Esophagus squamous epithelium (tissue), 5 donors: Measurements from ENCODE around the gene ZNF497. TPM values are rescaled to one million over a fixed set of nuclear protein-coding genes. Genes with fewer than 3 reads are reported as not detected.

ENCODE experiments used
- DNase-seq: peaks from one replicate; lab custom pipeline; 2025; lab: John Stamatoyannopoulos, UW
- H3K27ac ChIP-seq, 4 donors: fragments of 200-600 bp; sonication (generic); one replicate each; pipeline ENCODE4 v1.5.1; 2016 to 2019; ENCODE audit warnings: mild to moderate bottlenecking in 1 of 4
- H3K27me3 ChIP-seq, 4 donors: fragments of 200-600 bp; sonication (generic); 1 replicate in 3 of 4; 2 replicates in 1 of 4; pipeline versions ENCODE4 v1.5.1 to v1.6.0; 2017 to 2021; ENCODE audit warnings: antibody characterized with exemption in 1 of 4
- H3K36me3 ChIP-seq, 3 donors: fragments of 200-600 bp; sonication (generic); one replicate each; pipeline ENCODE4 v1.5.1; 2016 to 2019
- H3K4me1 ChIP-seq, 3 donors: fragments of 200-600 bp; sonication (generic); one replicate each; pipeline ENCODE4 v1.5.1; 2017 to 2019
- H3K4me3 ChIP-seq, 4 donors: fragments of 200-600 bp; sonication (generic); 1 replicate in 3 of 4; 2 replicates in 1 of 4; pipeline ENCODE4 v1.5.1; 2016 to 2019; ENCODE audit warnings: mild to moderate bottlenecking in 2 of 4, moderate library complexity in 1 of 4
- H3K9me3 ChIP-seq, 3 donors: fragments of 200-600 bp; sonication (generic); one replicate each; pipeline ENCODE4 v1.5.1; 2016 to 2019
- POLR2A ChIP-seq, 4 donors: fragments of 450-650 bp; IDR thresholded peaks; one replicate each; pipeline ENCODE4 v1.6.1; 2017; ENCODE audit warnings: antibody characterized with exemption in 4 of 4, mild to moderate bottlenecking in 4 of 4, moderate library complexity in 3 of 4
- WGBS, 2 donors: methylation state at CpG; one replicate each; pipeline ENCODE4 v1.1.5; 2018; 5-methylcytosine and 5-hydroxymethylcytosine counted together
- intact Hi-C: fragments of 100-400 bp; cut with DNase I; formaldehyde crosslinking; loops from one replicate; pipeline ENCODE4 v1.15.0; 2022
- total RNA-seq, 4 donors: library from RNA; depleted of rRNA; stranded (reverse); fragments of >200 nt; gene quantifications; one replicate each; pipeline ENCODE4 v1.1.0, GENCODE V29; 2016
- TF ChIP-seq, protein P1 (sequence below), 6 experiments: fragments of 450-650 bp in 4 of 6; fragments of 200-600 bp in 2 of 6; sonication (generic) in 2 of 6; IDR thresholded peaks; one replicate each; pipeline ENCODE4 v1.5.1; 2016 to 2019; ENCODE audit warnings: antibody characterized with exemption in 6 of 6, mild to moderate bottlenecking in 4 of 6, moderate library complexity in 4 of 6
- donor health status: DM: yes; HTN: yes; CAD: no.

ZNF497 gene
- total RNA-seq, 4 donors from 2014 or later = 0.87 to 1.9 (median 1.4) TPM

DNA sequence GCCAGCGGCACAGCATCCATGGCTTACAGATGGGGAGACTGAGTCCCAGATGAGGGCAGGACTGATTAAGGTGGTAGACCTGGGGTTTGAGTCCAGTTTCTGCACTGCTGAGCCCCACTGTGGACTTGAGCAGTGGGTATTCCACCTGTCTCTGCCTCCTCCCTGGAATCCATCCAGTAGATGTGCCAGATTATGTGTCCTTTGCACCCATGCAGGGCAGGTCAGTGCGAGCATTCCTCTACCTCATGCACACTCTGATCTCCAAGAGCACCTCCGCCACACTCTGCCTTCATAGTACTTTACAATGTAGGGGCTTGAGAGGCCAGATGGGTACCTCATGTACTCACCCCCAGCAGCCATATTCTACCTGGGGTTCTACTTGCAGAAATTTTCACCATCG is 25.7 kb downstream of the ZNF497 start:
- TF ChIP-seq, protein P1, sequence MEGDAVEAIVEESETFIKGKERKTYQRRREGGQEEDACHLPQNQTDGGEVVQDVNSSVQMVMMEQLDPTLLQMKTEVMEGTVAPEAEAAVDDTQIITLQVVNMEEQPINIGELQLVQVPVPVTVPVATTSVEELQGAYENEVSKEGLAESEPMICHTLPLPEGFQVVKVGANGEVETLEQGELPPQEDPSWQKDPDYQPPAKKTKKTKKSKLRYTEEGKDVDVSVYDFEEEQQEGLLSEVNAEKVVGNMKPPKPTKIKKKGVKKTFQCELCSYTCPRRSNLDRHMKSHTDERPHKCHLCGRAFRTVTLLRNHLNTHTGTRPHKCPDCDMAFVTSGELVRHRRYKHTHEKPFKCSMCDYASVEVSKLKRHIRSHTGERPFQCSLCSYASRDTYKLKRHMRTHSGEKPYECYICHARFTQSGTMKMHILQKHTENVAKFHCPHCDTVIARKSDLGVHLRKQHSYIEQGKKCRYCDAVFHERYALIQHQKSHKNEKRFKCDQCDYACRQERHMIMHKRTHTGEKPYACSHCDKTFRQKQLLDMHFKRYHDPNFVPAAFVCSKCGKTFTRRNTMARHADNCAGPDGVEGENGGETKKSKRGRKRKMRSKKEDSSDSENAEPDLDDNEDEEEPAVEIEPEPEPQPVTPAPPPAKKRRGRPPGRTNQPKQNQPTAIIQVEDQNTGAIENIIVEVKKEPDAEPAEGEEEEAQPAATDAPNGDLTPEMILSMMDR (IDR thresholded peaks at IDR 0.05) = no peak
- no peak for TF ChIP-seq POLR2A (IDR thresholded peaks at IDR 0.05)
- H3K4me1 ChIP-seq = no peaks in the 10 kb centered on the region
- H3K27me3 ChIP-seq = no peaks in the 10 kb centered on the region
- DNase-seq = no peak
- H3K4me3 ChIP-seq = no peak overlapping the region
- intact Hi-C loops = no loop called here
- no peaks in the 10 kb centered on the region for H3K9me3 ChIP-seq
- WGBS, 2 donors = 89 to 100% methylated on average over 4 of the region's 4 CpGs
- peaks cover 0 to 70% (median 14%) of the 10 kb centered on the region in 3 donors for H3K36me3 ChIP-seq
- no peak overlapping the region for H3K27ac ChIP-seq

DNA sequence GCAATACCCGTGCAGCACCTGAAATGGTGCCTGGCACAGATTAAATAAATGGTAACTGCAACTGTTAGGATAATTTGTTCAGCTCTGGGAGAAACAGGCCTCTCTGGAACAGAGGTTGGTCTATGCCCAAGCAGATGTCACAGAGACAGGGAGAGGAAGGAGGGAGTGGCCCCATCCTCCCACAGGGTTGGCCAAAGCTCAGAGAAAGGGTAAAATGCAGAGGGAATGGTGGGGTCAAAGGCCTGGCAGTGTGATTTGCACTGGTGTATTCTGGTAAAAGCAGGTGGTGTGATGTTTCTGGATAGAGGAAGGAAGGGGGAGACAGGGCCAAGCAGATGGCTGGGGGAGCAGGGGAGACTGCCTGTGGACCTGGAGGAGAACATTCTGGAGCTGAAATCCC is 26.3 kb downstream of the ZNF497 start:
- Histone ChIP-seq H3K27me3 (no peaks in the 10 kb centered on the region), H3K27ac (no peak overlapping the region), H3K36me3 (peaks cover 0 to 64% (median 14%) of the 10 kb centered on the region in 3 donors), H3K9me3 (no peaks in the 10 kb centered on the region), H3K4me3 (no peak overlapping the region), H3K4me1 (no peaks in the 10 kb centered on the region)
- intact Hi-C loops = no loop called here
- TF ChIP-seq, protein P1 (IDR thresholded peaks at IDR 0.05) = no peak
- TF ChIP-seq POLR2A (IDR thresholded peaks at IDR 0.05) = no peak
- WGBS, 2 donors = 100% methylated on average over 1 of the region's 1 CpG; no CpG with 5 or more reads in 1 of the 2 donors
- DNase-seq = no peak

DNA sequence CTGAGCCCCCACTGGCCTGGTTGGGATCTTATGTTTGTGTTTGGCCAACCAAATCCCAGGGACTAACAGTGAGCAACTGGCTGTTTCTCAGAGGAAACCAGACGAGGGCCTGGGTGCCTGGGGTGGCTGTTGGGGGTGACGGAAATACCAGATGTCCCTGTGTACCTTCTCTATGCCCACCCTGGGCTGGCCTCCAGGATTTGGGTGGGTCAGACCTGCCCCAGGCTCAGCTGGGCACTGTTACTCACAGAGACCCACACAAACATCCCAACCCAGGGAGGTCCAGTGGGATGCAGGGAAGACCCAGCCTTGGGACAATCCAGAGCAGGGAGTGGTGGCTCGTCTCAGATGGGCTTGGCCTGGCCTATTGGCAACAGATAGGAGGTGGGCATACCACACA is 26.9 kb downstream of the ZNF497 start:
- 50 to 63% methylated on average over 1 to 2 of the region's 3 CpGs for WGBS, 2 donors
- Histone ChIP-seq H3K27ac (no peak overlapping the region), H3K4me1 (no peaks in the 10 kb centered on the region), H3K9me3 (no peaks in the 10 kb centered on the region), H3K4me3 (no peak overlapping the region), H3K27me3 (no peaks in the 10 kb centered on the region), H3K36me3 (peaks cover 0 to 58% (median 14%) of the 10 kb centered on the region in 3 donors)
- intact Hi-C loops = no loop called here
- TF ChIP-seq, protein P1 (IDR thresholded peaks at IDR 0.05) = no peak
- TF ChIP-seq POLR2A (IDR thresholded peaks at IDR 0.05) = no peak
- DNase-seq = no peak

DNA sequence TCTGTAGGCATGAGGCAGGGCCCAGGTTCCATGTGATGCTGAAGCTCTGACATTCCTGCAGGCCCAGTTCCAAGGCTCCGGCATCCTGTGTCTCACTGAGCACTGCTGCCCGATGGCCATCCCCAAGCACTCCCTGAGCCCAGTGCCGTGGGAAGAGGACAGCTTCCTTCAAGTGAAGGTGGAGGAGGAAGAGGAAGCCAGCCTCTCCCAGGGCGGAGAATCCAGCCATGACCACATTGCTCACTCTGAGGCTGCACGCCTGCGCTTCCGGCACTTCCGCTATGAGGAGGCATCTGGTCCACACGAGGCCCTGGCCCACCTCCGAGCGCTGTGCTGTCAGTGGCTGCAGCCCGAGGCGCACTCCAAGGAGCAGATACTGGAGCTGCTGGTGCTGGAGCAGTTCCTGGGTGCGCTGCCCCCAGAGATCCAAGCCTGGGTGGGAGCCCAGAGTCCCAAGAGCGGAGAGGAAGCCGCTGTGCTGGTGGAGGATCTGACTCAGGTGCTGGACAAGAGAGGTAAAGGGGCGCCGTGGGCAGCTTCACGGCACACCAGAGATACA is 27.8 kb downstream of the ZNF497 start:
- no peak for DNase-seq
- Histone ChIP-seq H3K9me3 (no peaks in the 10 kb centered on the region), H3K4me1 (no peaks in the 10 kb centered on the region), H3K36me3 (peaks cover 0 to 54% (median 14%) of the 10 kb centered on the region in 3 donors), H3K27me3 (no peaks in the 10 kb centered on the region), H3K27ac (no peak overlapping the region), H3K4me3 (no peak overlapping the region)
- intact Hi-C loops = no loop called here
- WGBS, 2 donors = 88 to 98% methylated on average over 6 to 8 of the region's 19 CpGs
- TF ChIP-seq POLR2A (IDR thresholded peaks at IDR 0.05) = no peak

DNA sequence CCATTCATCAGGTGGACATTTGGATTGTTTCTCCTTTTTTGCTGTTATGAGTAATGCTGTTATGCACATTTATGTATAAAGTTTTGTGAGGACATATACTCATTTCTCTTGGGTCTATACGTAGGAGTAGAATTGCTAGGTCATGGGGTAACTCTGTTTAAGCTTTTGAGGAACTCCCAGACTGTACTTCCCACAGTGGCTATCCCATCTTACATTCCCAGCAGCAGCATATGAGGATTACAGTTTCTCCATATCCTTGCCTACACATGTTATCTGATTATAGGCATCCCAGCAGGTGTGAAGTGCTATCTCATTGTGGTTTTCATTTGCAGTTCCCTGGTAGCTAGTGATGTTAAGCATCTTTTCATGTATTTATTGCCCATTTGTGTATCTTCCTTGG is 29.9 kb downstream of the ZNF497 start:
- peaks cover 0 to 34% (median 11%) of the 10 kb centered on the region in 3 donors for H3K36me3 ChIP-seq
- no peak overlapping the region for H3K27ac ChIP-seq
- 85 to 90% methylated on average over 1 of the region's 1 CpG for WGBS, 2 donors
- no peak for DNase-seq
- H3K4me3 ChIP-seq = no peak overlapping the region
- H3K4me1 ChIP-seq = peaks cover 5 to 15% (median 6%) of the 10 kb centered on the region in 3 donors
- H3K27me3 ChIP-seq = no peaks in the 10 kb centered on the region
- TF ChIP-seq POLR2A (IDR thresholded peaks at IDR 0.05) = no peak
- TF ChIP-seq, protein P1 (IDR thresholded peaks at IDR 0.05) = no peak
- no peaks in the 10 kb centered on the region for H3K9me3 ChIP-seq
- intact Hi-C loops = no loop called here
